Fibroblast of upper back skin (primary cell): ENCODE results near the gene SCGB1D1.

Experiments
- DNase-seq: peaks from one replicate; pipeline ENCODE4 v3.0.0-alpha.2; 2013

The SCGB1D1 gene

GRCh38 chr11:62190011-62190410 is at the start of gene SCGB1D1:
SCGB1D1 (plus strand) TSS chr11:62190216; CDS start chr11:62190285, 69 bp downstream.
- DNase-seq, result no peak

GRCh38 chr11:62140304-62141110 is 49.5 kb upstream of the SCGB1D1 start:
- DNase-seq, result no peak

- DNase-seq, result no peak
Measured at GRCh38 chr11:62141111-62142042, 48.6 kb upstream of the SCGB1D1 start.

GRCh38 chr11:62142043-62142375 is 48.0 kb upstream of the SCGB1D1 start:
- DNase-seq, result no peak

GRCh38 chr11:62142921-62143320 is 47.1 kb upstream of the SCGB1D1 start:
- DNase-seq, result no peak

GRCh38 chr11:62143727-62144126 is 46.3 kb upstream of the SCGB1D1 start:
- DNase-seq, result no peak

GRCh38 chr11:62144641-62145255 is 45.3 kb upstream of the SCGB1D1 start:
- no peak for DNase-seq

GRCh38 chr11:62145261-62145871 is 44.6 kb upstream of the SCGB1D1 start:
- DNase-seq, result no peak

GRCh38 chr11:62146476-62147200 is 43.4 kb upstream of the SCGB1D1 start:
- DNase-seq, result no peak

GRCh38 chr11:62147545-62147944 is 42.5 kb upstream of the SCGB1D1 start:
- DNase-seq, result no peak

GRCh38 chr11:62148271-62148980 is 41.6 kb upstream of the SCGB1D1 start:
- no peak for DNase-seq

- DNase-seq, result no peak
Measured at GRCh38 chr11:62149986-62150886, 39.8 kb upstream of the SCGB1D1 start.

GRCh38 chr11:62150887-62151736 is 38.9 kb upstream of the SCGB1D1 start:
- no peak for DNase-seq

GRCh38 chr11:62151737-62152102 is 38.3 kb upstream of the SCGB1D1 start:
- no peak for DNase-seq

GRCh38 chr11:62152245-62153086 is 37.5 kb upstream of the SCGB1D1 start:
- no peak for DNase-seq

- no peak for DNase-seq
Measured at GRCh38 chr11:62153087-62153395, 37.0 kb upstream of the SCGB1D1 start.

GRCh38 chr11:62153617-62154016 is 36.4 kb upstream of the SCGB1D1 start:
- no peak for DNase-seq

GRCh38 chr11:62157603-62158002 is 32.4 kb upstream of the SCGB1D1 start:
- DNase-seq, result no peak

- DNase-seq, result no peak
Measured at GRCh38 chr11:62166371-62166770, 23.6 kb upstream of the SCGB1D1 start.
